Transverse colon (tissue), 3 donors: ENCODE data around the gene MLST8.

Experiments used
- CTCF ChIP-seq, 5 experiments: fragments of 200-600 bp in 3 of 5; fragments of 450-650 bp in 2 of 5; sonication (generic) in 3 of 5; IDR thresholded peaks; 1 replicate in 2 of 5; 2 replicates in 3 of 5; pipeline ENCODE4 v1.5.1; 2016 to 2017; ENCODE audit warnings: antibody characterized with exemption in 5 of 5, inconsistent platforms in 3 of 5, mild to moderate bottlenecking in 2 of 5, moderate library complexity in 1 of 5
- POLR2A ChIP-seq: fragments of 450-650 bp; IDR thresholded peaks from one replicate; pipeline ENCODE4 v1.6.1; 2016; ENCODE audit warnings: antibody characterized with exemption, mild to moderate bottlenecking, moderate library complexity

GRCh38 chr16:2210009-2210332 is 4.7 kb downstream of the MLST8 start:
- no peak for TF ChIP-seq CTCF (IDR thresholded peaks at IDR 0.05)
- no peak for TF ChIP-seq POLR2A
